Activated B cell treated with CpG ODN at 0.5 μM for 24 hours (primary cell): ENCODE data around the gene YEATS2. TPM values are rescaled to one million over a fixed set of nuclear protein-coding genes. Genes with fewer than 3 reads are reported as not detected.
A peak's percentile ranks its signal among the peaks of the same experiment; 100 is the strongest.

Experiments
- ATAC-seq: fragments of 200-7000 bp; cut with Tn5 transposase; one replicate; pipeline ENCODE4 v1.10.0; 2021; ENCODE audit warnings: low read depth, mild to moderate bottlenecking, moderate library complexity
- CTCF ChIA-PET: fragments of 350-600 bp; sonication (Branson Sonifier 250); formaldehyde crosslinking; loops from one replicate; lab custom pipeline; 2021; ENCODE audit warnings: antibody characterized with exemption; lab: Charles Lee
- POLR2A ChIA-PET: fragments of 350-600 bp; sonication (Branson Sonifier 250); formaldehyde crosslinking; loops from one replicate; lab custom pipeline; 2021; ENCODE audit warnings: antibody characterized with exemption; lab: Charles Lee
- DNase-seq: peaks from one replicate; pipeline ENCODE4 v3.0.0; 2022
- H3K27ac Mint-ChIP-seq: one replicate; pipeline ENCODE4 v1.8.0; 2020; ENCODE audit warnings: mixed read lengths
- H3K27me3 Mint-ChIP-seq: one replicate; pipeline ENCODE4 v1.8.0; 2021; ENCODE audit warnings: mixed read lengths
- H3K36me3 Mint-ChIP-seq: one replicate; pipeline ENCODE4 v1.8.0; 2021; ENCODE audit warnings: low read depth, mixed read lengths
- H3K4me1 Mint-ChIP-seq: one replicate; pipeline ENCODE4 v1.8.0; 2021; ENCODE audit warnings: mixed read lengths
- H3K4me3 Mint-ChIP-seq: one replicate; pipeline ENCODE4 v1.8.0; 2020; ENCODE audit warnings: mild to moderate bottlenecking, mixed read lengths
- H3K9me3 Mint-ChIP-seq: one replicate; pipeline ENCODE4 v1.8.0; 2020; ENCODE audit warnings: mixed read lengths
- CTCF ChIP-seq: fragments of 200-600 bp; IDR thresholded peaks from one replicate; pipeline ENCODE4 v1.8.0; 2022; ENCODE audit warnings: antibody characterized with exemption, mild to moderate bottlenecking
- intact Hi-C: fragments of 100-400 bp; cut with micrococcal nuclease; formaldehyde crosslinking; loops from one replicate; pipeline ENCODE4 v1.15.1; 2024
- total RNA-seq: library from RNA; stranded (reverse); gene quantifications from 2 replicates; pipeline ENCODE4 v1.2.3, GENCODE V29; 2022

The YEATS2 gene
- total RNA-seq, 1 donor from 2014 or later: 26.2 TPM

- DNase-seq (no peak), ATAC-seq (no peak)
- Mint-ChIP-seq H3K27ac (no peak overlapping the region), H3K36me3 (peaks cover 13% of the 10 kb centered on the region), H3K27me3 (no peaks in the 10 kb centered on the region), H3K4me1 (peaks cover 10% of the 10 kb centered on the region), H3K4me3 (no peak overlapping the region), H3K9me3 (no peaks in the 10 kb centered on the region)
- POLR2A ChIA-PET: no interaction called here
- CTCF ChIA-PET: no interaction called here
- no peak for TF ChIP-seq CTCF
- intact Hi-C loops: no loop called here
Observed at GRCh38 chr3:183819831-183820230, 122.2 kb downstream of the YEATS2 start.

GRCh38 chr3:183822631-183823030, 125.0 kb downstream of the YEATS2 start:
- no peak overlapping the region for H3K27ac Mint-ChIP-seq
- H3K4me3 Mint-ChIP-seq: no peak overlapping the region
- ChIA-PET POLR2A (interaction anchor here (0.6 kb wide), 1 partner anchor 352 kb away, joined by 3 read pairs; no protein-coding TSS in a partner anchor), CTCF (no interaction called here)
- DNase-seq: no peak
- no peak for TF ChIP-seq CTCF
- H3K36me3 Mint-ChIP-seq: no peaks in the 10 kb centered on the region
- no peak for ATAC-seq
- intact Hi-C loops: no loop called here
- peaks cover 15% of the 10 kb centered on the region for H3K4me1 Mint-ChIP-seq
- no peaks in the 10 kb centered on the region for H3K27me3 Mint-ChIP-seq
- H3K9me3 Mint-ChIP-seq: no peaks in the 10 kb centered on the region

- peaks cover 8% of the 10 kb centered on the region for H3K36me3 Mint-ChIP-seq
- ChIA-PET CTCF (no interaction called here), POLR2A (no interaction called here)
- intact Hi-C loops: no loop called here
- no peaks in the 10 kb centered on the region for H3K9me3 Mint-ChIP-seq
- no peak overlapping the region for H3K27ac Mint-ChIP-seq
- H3K27me3 Mint-ChIP-seq: no peaks in the 10 kb centered on the region
- peaks cover 15% of the 10 kb centered on the region for H3K4me1 Mint-ChIP-seq
- DNase-seq: no peak
- no peak for ATAC-seq
- peak overlapping the region; percentile 73 for H3K4me3 Mint-ChIP-seq
- no peak for TF ChIP-seq CTCF
Observed at GRCh38 chr3:183823963-183824362, 126.4 kb downstream of the YEATS2 start.

GRCh38 chr3:183824761-183825455, 127.3 kb downstream of the YEATS2 start:
- H3K27ac Mint-ChIP-seq: no peak overlapping the region
- DNase-seq (peak; percentile 23), ATAC-seq (peak; percentile 30)
- POLR2A ChIA-PET: no interaction called here
- TF ChIP-seq CTCF: no peak
- H3K9me3 Mint-ChIP-seq: no peaks in the 10 kb centered on the region
- H3K36me3 Mint-ChIP-seq: peaks cover 18% of the 10 kb centered on the region
- intact Hi-C loops: no loop called here
- CTCF ChIA-PET: no interaction called here
- no peaks in the 10 kb centered on the region for H3K27me3 Mint-ChIP-seq
- H3K4me1 Mint-ChIP-seq: peaks cover 15% of the 10 kb centered on the region
- peak overlapping the region; percentile 73 for H3K4me3 Mint-ChIP-seq

- Mint-ChIP-seq H3K4me3 (peak within 1 kb of the TSS; percentile 75), H3K27ac (no peak within 1 kb of the TSS), H3K27me3 (no peaks in the 10 kb centered on the region), H3K9me3 (no peaks in the 10 kb centered on the region), H3K4me1 (peaks cover 15% of the 10 kb centered on the region), H3K36me3 (peaks cover 24% of the 10 kb centered on the region)
- DNase-seq (peak; percentile 57), ATAC-seq (peak; percentile 79)
- intact Hi-C loops: no loop called here
- ChIA-PET CTCF (no interaction called here), POLR2A (no interaction called here)
- TF ChIP-seq CTCF: no peak
Observed at GRCh38 chr3:183825456-183826161, 128.0 kb downstream of the YEATS2 start, which contains the start of gene MAP6D1. TSS of gene MAP6D1 (minus strand) at chr3:183825577. CDS start at chr3:183825547, 30 bp downstream.
